Ureter (tissue), 1 donor: ENCODE data around the gene HYAL3. TPM values are rescaled to one million over a fixed set of nuclear protein-coding genes. Genes with fewer than 3 reads are reported as not detected.
"Not testable (repeated sequence)": the region's sequence is repeated elsewhere in the genome, so short reads cannot be mapped to it uniquely, and the experiment has no call there.

Source experiments
- DNase-seq: peaks from one replicate; pipeline ENCODE4 v3.0.0-alpha.2; 2020; ENCODE audit warnings: low spot score
- total RNA-seq: library from RNA; stranded (reverse); gene quantifications from one replicate; pipeline ENCODE4 v1.2.4, GENCODE V29; 2023
- donor health status: DM: yes; HTN: yes; CAD: no.

HYAL3 gene
- total RNA-seq, 1 donor from 2014 or later, result 1.8 TPM

DNA sequence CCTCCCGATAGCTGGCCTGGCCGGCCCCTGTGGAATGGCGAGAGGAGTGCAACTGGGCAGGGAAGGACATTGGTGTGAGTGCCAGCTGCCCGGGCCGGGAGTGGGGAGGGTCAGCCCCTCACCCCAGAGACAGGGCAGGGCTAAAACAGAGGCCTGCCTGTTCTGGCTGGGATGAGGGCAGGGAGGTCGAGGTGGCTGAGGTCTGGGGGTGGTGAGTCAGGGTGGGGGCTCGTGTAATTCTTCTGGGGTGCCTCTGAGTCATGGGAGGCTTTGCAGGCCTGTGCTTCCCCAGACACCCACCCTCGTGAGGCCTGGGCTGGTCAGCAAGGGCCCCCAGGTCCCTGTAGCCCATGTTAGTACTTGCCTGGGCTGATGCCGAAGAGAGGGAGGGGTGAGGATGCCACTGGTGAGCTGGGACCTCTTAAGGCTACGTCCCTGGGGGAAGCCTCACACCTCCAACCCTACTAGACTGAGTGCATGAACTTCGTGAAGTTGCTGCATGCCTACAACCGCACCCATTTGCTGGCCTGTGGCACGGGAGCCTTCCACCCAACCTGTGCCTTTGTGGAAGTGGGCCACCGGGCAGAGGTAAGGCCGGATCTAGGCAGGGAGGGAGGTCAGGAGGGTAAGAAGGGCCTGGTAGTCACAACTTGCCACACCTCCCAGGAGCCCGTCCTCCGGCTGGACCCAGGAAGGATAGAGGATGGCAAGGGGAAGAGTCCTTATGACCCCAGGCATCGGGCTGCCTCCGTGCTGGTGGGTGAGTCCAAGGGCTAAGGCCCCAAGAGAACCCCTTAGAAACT lies 28.6 kb downstream of the HYAL3 start:
- no peak for DNase-seq

DNA sequence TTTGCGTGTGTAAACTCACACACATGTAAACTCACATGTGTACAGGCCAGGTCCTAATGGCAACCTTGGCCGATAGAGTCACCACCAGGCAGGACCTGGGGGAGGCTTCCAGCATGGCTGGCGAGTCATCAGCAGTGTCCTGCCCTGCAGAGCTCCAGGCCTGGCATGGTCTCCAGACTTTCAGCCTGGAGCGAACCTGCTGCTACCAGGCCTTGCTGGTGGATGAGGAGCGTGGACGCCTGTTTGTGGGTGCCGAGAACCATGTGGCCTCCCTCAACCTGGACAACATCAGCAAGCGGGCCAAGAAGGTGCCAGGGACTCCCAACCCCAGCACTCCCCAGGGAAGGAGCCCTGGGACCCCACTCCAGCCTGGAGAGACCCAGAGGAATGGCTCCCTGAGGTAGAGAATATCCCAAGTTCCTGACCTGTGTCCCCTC lies 29.2 kb downstream of the HYAL3 start:
- peak; percentile 44 for DNase-seq

DNA sequence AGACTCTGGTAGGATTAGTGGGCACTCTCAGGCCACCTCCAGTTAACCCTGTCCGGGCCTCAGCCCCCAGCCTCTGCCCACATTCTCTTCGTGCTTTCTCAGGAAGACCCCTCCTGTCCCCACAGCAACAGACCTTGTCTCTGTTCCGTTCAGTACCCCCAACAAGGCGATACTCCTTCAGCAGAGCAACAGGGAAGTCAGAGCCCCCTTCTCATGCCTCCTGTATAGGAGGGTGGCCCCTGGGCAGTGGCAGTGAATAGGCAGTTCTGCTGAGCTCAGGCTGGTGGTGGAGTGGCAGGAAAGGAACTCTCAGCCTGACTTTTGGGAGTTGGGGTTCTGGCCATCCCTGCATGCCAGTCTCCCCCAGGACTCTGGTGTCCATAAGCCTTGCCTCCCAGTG lies 29.7 kb downstream of the HYAL3 start:
- no peak for DNase-seq

DNA sequence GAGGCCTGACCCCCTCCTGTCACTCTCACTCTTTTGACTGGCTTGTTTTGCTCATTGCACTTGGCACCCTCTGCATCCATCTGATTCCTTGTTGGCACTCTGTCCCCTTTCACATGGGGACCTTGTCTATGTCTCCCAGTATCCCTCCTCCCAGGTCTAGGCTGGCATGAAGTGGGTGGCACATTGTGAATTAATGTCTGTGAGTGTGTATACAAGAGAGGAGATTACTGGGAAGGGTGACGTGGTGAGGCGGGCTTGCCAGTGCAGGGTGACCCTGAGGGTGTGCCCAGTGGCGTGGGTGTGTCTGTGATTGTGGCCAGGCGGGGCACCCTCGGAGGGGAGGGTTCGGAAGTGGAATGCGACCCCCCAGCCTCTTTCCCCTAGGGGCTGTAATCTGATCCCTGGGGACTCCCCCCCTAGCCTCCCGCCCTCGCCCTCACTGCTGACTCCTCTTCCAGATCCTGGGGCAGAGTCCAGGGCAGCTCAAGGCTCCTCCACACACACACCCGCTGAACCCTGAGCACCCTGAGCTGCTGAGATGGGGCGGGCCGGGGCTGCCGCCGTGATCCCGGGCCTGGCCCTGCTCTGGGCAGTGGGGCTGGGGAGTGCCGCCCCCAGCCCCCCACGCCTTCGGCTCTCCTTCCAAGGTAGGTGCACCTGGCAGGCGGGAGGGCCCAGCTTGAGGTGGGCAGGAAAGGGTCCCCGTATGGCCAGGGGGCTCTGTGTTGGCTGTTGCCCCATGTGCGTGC lies 30.3 kb downstream of the HYAL3 start, which contains the start of gene SEMA3B:
SEMA3B (plus strand) TSS at position 445 of the 749 bp plus-strand sequence; CDS start at position 539, 94 bp downstream.
- DNase-seq, result peak; percentile 84

DNA sequence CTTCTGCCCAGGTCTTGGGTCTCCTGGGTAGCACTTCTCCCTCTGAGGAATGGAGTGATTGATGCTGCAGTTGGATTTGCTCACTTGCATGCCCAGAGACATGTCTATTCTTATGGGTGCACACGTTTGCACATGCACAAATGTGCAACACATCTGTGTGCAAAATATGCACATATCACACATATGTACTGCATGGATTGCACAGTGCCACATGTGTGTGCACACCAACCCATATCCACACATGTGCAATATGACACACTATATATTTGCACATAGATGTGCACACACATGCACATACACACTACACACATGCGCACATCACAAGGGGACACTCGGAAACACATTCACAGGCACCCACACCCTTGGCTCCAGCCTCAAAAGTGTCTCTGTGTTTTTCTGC lies 30.9 kb downstream of the HYAL3 start:
- DNase-seq, result no peak

DNA sequence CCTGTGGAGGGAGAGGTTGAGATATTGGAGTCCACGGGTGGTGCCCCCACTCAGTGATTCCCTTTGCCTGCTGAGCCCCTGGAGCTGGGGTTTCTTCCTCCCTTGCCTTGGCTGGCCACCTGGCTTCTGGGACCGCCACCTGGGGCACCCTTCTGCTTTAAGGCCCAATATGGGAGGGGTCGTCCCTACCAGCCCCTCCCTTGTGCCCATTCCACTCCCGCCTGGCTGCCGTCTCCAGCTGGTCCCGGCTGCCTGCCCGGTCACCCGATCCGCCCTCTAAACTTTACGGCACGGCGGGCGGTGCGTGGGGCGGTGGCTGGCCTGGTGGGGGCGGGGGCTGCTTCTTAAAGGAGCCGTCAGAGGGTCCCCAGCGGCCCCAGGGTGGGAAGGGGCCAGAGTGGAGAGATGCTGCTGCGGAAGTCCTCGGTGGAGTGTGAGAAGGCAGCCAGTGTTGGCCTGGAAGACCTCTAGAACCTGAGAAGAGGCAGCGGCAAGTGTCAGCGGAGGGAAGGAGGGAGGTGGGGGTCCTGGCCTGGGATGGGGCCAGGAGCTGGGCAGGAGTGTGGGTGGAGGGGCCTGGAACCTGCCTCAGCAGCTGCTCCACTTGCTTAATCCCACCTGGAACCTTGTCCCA lies 31.8 kb downstream of the HYAL3 start:
- DNase-seq, result no peak

DNA sequence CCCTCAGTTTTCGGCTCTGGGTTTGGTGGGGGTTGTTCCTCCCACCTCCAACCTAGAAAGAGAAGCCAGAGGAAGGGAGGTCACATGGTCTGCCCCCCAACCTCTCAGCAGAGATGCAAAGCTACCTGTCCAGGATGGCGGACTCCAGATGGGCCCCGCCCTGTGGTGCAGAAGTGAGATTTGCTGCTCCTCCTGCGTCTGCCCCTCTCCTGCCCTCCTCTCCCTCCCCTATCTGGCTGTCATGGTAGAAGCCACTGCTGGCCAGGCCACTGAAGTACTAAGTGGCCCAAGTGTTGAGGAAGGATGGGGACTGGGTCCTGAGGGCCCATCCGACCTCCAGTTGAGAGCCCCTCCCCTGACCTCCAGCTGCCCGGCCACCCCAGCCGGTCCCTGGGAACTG lies 32.4 kb downstream of the HYAL3 start:
- DNase-seq, result no peak

DNA sequence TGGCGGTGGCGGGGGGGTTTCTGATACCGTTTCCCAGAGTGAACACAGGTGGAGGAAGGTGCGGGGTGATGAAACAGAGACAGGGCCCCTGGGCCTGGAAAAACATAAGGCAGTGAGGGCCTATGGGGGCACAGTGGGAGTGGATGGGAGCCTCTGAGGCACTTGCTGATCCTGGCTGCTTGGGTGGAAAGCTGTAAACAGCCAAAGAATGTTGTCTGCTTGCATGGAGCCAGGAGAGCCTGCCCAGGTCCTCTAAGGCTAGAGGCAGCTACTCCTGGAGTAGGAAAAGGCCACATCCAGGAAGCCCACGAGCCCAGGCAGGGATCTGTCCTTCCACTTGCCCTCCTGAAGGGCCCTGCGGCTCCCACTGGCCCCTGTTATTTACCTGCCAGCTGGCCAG lies 33.2 kb downstream of the HYAL3 start:
- no peak for DNase-seq

DNA sequence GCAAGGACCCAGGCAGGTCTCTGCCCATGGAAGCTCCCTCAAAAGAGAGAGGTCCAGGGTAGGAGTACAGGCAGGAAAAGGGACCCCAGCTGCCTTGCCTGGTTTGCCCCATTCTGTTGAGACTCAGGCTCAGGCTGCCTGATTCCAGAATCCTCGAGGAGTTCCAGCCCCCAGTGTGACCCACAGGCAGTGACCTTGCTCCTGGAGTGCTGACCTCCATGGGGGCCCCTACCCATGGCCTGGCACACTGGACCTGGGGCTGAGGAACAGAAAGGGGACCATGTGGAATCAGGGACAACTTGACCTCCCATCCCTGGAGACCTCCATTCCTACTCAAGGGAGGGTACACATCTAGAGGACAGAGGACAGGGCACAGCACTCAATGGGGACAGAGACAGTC lies 33.6 kb downstream of the HYAL3 start:
- no peak for DNase-seq

DNA sequence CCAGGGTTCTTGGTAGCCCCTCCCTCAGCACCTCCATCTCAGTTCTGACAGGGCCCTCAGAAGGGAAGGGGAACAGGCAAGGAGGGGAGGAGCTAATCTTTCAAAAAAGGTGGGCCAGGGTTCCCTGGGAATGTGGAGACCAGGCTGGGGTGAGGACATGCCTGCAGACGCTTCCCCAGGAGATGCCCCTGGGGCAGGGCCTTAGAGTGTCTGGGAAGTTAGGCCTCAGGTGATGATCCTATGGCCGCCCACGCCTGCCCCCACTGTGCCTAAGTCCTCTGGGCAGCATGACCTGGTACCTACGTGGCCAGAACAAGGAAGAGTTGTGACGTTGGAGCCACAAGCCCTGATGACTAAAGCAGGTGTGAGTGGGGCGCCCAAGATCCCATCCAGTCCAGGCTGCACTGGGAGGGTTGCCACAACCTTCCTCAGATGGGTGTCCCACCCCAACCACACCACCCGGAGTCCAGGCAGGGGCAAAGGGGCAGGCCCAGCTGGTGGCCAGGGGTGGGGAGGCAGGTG lies 34.2 kb downstream of the HYAL3 start:
- no peak for DNase-seq

DNA sequence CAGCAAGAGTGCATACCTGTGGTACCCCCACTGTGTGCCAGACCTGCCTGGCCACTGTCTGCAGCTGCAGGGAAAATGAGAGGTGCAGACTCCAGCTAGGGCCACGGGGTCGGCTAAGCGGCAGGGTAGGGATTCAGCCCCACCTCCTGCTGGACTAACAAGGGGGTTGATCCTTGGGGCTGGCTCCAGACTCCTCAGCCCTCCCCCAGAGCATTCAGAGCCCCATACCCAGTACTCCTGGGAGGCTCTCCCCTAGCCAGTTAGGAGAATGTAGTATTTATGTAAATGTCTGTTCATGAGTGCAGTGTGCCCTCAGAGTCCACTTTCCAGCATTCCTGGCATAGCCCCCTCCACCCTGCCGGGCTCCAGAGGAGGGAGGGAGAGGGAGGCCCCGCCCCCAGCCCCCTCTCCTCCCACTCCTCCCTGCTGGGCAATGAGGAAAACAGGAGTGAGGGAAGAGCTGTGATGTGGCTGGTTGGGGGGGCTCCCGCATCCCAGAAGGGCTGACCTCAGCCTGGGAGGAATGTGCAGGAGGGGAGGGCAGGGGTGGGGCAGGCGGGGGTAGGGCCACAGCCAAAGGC lies 34.7 kb downstream of the HYAL3 start:
- DNase-seq, result peak; percentile 86

DNA sequence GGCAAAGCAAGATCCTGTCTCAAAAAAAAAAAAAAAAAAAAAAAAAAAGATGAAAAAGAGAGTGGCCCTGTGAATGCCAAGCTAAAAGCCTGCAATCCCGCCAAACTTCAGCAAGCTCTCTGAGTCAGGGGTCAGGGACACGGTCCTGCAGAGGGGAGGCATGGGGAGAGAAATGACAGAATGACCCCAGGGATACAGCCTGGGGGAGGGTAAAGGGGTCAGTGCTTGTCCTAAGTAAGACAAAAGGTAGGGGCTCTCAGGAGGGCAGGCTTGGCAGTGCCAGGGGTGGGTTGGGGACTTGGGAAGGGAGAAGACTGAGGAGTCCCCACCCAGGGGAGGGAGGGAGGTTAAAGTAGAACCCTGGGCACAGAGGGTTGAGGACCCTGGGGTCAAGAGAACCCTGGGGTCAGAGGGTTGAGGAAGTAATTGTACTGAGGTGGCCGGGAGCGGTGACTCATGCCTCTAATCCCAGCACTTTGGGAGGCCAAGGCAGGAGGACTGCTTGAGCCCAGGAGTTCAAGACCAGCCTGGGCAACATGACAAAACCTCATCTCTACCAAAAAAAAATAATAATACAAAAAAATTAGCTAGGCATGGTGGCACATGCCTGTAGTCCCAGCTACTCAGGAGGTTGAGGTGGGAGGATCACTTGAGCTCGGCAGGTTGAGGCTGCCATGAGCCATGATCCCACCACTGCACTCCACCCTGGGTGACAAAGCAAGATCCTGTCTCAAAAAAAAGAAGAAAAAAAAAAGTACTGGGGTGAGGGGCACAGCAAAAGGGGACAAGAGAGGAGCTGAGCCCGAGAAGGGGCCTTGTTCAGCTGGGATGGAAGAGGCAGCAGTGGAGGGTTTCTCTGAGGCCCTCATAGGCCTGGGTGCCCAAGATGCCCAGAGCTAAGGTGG lies 35.5 kb downstream of the HYAL3 start:
- DNase-seq, result no peak

DNA sequence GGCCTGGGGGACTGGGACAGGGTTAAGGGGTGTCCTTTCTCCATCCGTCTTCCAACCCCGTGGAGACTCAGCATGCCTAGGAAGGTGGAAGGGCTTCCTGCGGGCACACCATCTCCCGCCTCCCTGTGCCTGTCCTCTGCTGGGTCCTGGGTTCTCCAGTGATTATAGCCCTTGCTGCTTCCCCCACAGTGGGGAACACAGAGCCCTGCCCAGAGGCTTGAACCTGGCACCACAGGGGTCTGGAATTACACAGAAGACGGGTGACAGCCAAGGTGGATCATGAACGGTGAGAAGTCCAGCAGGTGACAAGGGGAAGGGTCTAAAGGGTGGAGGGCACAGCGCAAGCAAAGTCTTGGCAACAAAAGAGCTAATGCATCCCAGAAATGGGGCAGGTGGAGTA lies 36.4 kb downstream of the HYAL3 start:
- DNase-seq, result no peak

DNA sequence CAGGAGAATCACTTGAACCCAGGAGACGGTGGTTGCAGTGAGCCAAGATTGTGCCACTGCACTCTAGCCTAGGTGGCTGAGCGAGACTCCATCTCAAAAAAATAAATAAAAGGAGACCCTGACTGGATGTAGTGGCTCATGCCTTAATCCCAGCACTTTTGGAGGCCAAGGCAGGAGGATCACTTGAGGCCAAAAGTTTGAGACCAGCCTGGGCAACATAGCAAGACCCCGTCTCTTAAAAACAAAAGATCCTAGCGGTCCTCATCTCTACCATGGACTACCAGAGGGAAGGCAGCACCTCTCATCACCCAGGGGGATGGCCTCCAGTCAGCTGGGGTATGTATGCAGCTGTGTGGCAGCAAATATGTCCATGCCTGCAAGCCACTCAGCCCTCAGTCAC lies 37.0 kb downstream of the HYAL3 start:
- not testable (repeated sequence) for DNase-seq

DNA sequence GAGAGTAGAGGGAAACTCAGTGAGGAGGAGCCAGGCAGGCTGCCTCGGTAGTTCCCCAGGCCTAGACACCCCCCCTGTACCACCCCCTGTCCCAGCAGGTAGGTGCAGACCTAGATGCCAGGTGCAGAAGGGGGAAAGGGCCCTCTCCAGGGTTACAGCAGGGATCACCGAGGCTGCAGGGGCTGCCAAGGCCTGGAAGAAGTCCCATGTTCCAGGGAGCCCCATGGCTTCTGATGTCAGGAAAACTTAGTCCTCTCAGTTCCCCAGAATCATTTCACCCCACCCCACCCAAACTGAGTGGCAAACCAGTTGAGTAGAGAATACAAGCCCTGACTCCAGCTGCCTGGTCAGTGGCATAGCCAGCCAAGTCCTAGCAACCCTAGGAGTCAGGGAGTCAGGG lies 37.7 kb downstream of the HYAL3 start:
- DNase-seq, result no peak

DNA sequence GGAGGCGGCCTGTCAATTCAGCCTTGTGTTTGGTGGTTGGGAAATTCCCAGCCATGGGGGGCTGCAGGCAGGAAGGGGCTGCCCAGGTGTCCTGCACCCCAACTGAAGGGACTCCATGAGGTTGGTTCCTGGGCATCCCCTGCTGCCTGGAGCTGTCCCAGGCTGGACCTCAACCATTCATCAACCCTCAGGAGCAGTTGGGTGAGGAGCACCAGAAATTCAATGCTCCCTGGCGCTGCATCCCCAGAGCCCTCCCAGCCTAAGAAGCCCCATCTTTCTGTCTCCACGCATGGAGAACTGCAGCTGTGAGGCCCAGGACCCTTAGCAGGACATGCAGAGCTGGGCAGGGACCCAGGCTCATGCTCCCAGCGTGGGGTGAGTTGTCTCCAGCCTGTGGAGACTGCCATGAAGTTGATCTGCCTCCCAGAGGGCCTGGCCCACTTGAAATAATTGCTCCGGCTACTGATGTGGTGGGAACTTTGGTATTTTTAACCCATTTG lies 38.2 kb downstream of the HYAL3 start:
- DNase-seq, result no peak

DNA sequence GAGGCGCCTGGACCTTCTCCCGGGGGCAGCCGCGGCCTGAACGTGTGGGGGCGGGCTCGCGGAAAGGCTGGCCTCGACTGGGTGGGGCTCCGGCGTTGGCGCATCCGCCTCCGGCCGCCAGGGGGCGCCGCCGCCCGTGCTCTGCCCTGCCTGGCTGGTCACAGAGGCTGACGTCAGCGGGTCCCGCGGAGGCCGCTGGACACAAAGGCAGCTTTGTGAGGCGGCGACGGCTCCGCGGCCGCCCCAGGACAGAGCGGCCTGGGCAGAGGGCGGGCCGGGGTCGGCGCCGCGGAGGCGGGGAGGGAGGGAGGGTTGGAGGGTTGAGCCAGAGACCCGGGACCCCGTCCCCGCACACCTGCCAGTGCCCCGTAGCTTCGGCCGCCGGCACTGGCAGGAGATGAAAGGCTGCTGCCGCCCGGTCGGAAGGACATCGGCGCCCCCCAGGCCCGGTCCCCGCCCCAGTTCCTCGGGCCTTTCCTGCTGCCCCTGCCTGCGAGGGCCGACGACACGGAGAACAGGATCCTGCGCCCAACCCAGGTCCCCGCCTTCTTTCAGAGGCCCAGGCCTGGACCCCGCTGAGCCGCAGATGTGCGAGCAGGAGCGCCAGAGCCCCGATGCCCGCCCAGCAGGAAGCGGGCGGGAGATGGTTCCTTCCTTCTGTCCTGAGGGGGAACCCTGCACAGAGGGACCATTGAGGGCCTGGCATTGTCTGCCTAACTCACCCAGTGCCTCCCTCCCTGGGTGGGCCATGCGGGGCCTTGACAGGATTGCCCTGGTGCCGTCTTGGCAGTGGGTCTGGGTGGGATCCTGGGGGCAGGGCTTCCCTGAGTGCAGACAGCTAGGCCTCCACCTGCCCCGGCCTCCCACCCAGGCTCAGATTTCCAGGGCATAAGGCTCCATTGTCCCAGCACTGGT lies 38.9 kb downstream of the HYAL3 start:
- DNase-seq, result peak; percentile 93

DNA sequence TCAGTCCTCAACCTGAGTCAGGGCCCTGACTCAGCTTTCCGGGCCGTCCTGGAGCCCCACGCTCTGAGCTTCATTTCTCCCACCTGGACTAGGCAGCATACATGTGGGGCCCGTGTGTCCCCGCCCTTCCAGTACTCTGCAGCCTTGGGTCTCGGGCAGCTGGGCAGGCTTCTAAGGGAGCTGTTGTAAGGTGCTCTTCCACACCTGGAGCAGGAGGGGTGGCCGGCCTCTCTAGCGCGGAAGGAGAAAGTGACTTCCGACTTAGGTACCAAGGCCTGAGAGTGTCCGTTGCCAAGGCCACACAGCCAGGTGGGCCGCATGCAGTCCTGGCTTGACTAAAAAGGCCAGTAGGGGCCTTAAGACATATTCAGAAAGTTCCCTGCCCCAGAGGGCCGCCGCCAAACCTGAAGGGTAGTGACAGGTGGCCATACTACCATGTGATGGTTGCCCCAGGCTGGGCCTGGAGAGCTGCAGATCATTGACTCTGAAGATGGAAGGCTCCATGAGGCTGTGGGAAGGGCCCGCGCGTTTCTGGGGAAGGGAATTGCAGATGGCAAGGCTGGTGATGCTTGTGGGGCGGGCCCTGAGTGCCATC lies 39.7 kb downstream of the HYAL3 start:
- no peak for DNase-seq

DNA sequence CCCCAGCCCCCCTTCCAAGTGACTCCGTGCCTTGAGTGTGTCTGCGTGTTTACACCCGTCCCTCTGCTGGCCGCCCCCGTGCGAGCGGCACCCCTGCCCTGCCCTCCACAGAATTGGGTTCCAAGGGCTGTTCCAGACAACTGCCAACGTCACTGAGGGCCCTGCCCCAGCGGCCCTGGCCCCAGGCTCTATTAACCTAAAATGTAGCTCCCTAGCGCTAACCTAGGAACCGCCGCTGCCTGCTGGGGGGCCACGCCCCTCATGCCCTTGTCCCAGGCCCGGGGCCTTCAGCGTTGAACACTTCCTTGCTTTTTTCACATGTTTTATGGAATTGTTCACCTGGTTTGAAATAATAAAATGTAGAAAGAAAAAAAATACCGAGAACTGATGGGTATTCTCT lies 40.2 kb downstream of the HYAL3 start:
- no peak for DNase-seq
